NOMO-1 treated with DMSO at 0.1 percent for 48 hours (cell line): Measurements from ENCODE around the gene NTHL1.

Experiments
- DNase-seq: peaks from one replicate; lab custom pipeline; 2025; ENCODE audit not compliant: unreplicated experiment; lab: John Stamatoyannopoulos, UW

NTHL1 gene

DNA sequence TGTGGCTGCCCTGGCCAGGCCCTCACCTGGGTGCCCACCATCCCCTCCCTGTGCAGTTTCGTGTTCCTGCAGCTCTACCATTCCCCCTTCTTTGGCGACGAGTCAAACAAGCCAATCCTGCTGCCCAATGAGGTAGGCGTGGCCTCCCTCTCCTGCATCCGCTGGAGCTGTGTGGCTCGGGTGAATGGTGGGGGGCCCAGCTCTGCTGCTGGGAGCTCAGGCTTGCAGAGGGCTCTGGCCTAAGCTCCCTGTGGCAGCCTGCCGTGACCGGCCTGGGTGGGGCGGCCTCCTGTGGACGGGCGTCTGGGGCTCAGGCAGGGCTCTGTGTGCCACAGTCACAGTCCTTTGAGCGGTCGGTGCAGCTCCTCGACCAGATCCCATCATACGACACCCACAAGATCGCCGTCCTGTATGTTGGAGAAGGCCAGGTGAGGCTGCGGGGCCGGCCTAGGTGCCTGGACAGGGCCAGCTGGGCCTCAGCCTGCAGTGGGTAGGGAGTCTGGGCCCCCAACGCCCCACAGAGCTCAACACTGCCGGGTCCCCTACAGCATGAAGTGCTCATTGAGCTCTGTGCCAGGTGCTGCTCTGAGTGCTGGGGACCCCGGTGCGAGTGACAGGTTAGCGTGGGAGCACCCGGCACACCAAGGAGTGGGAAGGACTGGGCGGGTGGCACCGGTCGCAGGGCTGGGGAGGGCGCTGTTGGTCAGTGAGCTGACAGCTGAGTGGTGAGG, 37.4 kb upstream of the NTHL1 start:
- no peak for DNase-seq

DNA sequence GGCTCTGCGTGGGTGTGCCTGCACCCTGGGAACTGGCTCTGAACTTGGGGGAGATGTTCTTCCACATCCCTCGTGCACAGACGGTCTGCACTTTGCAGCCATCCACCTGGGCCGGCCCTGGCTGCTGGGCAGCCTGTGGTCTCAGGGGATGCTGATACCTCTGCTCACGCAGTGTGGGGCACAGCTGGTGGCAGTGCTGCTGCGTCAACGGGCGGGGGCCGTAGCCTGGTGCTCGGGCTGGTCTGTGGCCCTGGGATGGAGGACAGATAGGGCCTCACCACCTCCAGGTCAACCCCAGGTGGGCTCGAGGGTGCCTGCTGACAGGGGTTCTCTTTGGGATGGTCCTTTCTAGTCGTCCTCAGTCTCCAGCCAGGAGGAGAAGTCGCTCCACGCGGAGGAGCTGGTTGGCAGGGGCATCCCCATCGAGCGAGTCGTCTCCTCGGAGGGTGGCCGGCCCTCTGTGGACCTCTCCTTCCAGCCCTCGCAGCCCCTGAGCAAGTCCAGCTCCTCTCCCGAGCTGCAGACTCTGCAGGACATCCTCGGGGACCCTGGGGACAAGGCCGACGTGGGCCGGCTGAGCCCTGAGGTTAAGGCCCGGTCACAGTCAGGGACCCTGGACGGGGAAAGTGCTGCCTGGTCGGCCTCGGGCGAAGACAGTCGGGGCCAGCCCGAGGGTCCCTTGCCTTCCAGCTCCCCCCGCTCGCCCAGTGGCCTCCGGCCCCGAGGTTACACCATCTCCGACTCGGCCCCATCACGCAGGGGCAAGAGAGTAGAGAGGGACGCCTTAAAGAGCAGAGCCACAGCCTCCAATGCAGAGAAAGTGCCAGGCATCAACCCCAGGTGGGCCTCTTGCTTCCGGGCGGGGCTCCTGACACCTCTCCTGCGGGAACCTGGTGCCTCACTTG, 36.5 kb upstream of the NTHL1 start:
- no peak for DNase-seq

DNA sequence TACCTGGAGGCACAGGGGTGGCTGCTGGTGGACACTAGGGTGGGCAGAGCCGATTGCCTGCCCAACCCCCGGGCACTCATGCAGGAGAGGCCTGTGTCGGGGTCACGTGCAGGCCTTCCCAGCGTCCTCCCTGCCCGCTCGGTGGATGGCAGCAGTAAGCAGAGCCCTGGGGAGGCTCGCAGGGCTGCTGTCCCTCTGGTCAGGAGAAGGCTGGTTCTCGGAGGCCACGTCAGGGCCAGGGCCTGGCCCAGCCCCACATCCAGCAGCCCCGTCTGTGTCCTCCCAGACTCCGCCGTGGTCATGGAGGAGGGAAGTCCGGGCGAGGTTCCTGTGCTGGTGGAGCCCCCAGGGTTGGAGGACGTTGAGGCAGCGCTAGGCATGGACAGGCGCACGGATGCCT, 35.8 kb upstream of the NTHL1 start:
- DNase-seq = no peak

DNA sequence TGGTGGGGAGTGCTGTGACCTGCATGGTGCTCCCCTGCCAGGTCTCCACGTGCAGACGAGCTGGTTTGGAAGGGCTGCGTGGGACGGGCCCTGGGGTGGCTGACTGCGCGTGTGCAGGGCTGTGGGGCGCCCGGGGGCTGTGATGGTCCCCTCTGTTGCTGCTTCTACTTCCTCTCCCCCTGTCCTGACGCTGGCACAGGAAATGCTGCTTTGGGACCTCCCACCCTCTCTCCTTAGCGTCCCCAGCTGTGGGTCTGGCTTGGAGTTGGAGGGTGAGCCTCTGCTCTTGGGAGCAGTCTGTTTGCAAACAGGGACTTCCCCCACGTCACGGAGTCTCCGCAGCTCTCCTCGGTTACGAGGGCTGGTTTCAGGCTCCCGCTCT, 35.3 kb upstream of the NTHL1 start:
- DNase-seq = no peak

DNA sequence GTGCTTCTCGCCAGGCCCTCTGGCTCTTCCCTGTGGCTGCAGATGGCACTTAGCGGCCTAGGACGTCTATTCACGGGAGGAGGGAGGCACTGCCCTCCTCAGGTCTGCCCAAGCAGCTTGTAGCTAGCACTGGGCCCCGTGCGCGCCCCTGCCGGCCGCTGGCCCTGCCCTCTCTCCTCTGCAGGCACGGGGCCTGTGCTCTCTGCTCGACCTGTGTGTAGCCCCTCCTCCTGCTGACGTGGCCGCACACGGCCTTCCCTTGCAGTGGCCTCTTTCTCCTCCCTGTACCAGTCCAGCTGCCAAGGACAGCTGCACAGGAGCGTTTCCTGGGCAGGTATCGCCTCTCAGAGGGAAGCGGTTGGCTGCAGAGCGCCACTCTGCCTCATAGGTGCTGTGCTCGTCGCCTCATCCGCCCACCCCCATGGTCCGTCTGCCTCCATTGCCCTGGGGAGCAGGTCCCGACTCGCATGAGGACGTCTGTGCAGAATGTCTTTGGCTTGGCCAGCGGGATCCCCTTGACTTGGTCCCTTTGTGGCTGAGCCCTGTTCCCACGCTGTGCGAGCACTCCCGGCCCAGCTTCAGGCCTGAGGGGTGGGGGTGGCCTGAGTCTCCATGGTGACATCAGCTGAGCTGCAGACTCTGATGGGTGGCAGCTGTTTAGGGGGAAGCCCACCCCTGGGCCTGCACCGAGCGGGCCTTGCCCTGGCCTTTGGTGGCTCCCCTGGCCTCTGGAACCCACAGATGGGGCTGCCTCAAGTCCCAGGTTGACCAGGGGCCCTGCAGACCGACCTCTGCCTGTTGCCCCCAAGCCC, 34.7 kb upstream of the NTHL1 start:
- DNase-seq = no peak

DNA sequence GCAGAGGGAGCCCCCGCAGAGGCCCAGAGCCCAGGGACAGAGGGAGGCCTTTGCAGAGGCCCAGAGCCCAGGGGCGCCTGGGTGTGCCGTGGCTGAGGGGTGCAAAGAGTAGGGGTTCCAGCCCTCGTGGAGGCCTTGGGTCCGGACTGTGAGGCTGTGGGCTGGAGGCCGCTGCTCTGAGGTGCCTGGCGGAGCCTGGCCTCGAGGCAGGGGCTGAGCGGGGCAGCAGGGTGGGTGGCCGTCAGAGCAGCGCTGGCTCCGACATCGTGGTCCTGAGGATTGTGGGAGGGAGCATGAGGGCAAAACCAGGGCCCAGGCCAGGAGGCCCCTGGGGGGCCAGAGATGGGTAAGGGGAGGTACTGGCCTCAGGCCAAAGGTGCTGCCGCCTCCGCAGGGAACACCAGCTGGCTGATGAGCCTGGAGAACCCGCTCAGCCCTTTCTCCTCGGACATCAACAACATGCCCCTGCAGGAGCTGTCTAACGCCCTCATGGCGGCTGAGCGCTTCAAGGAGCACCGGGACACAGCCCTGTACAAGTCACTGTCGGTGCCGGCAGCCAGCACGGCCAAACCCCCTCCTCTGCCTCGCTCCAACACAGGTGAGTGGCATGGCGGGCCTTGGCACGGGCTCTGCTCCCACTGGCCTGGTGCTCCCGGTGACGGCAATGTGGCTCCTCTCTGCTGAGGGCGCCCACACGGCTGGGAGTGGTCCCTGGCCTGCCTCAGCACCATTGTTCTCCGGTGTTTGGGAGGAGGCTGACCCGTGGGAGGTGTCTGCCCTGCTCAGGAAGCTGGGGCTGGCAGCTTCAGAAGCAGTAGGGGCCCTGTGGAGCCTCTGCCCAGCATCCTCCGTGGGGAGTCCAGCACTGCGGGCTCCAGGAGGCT, 33.8 kb upstream of the NTHL1 start:
- no peak for DNase-seq

DNA sequence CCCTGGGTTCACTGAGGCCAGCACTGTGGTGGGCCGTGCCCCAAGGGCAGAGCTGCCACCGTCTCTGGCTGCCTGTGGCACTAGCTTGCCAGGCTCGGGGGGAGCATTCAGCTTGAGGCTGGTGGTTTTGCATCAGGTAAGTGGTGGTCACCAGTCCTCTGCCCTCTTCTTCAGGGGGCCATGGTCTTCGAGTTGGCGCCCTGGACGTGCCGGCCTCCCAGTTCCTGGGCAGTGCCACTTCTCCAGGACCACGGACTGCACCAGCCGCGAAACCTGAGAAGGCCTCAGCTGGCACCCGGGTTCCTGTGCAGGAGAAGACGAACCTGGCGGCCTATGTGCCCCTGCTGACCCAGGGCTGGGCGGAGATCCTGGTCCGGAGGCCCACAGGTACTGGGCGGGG, 32.4 kb upstream of the NTHL1 start:
- DNase-seq = no peak

DNA sequence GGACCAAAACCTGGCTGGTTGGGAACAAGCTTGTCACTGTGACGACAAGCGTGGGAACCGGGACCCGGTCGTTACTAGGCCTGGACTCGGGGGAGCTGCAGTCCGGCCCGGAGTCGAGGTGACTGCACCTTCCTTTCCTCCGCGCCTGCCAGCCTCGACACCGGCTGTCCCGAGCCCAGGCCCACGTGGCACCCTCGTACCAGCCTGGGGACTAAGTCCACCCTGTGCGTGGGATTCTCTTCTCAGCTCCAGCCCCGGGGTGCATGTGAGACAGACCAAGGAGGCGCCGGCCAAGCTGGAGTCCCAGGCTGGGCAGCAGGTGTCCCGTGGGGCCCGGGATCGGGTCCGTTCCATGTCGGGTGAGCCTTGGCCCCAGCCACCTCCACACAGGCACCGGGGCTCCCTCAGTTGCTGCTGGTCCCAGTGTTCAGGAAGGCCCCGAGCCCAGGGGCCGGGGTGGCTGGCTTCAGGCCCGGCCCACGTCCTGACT, 31.7 kb upstream of the NTHL1 start:
- DNase-seq = no peak

DNA sequence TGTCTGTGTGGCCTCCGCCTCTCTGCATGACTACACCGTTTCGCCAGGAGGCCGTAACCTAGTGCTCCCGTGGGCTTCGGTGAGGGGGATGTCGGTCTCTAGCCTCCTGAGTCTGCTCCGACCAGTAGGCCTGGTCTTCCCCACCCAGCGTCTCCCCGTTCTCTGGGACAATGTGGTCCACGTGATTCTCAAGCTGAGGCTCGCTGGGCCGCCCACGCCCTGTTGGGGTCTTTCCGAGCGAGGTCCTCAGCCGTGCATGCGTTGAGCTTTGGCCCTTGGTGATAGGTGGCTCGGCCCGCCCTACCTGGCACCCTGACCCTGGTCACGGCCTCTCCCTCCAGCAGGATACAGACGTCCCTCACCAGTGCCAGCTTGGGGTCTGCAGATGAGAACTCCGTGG, 31.1 kb upstream of the NTHL1 start:
- DNase-seq = no peak

DNA sequence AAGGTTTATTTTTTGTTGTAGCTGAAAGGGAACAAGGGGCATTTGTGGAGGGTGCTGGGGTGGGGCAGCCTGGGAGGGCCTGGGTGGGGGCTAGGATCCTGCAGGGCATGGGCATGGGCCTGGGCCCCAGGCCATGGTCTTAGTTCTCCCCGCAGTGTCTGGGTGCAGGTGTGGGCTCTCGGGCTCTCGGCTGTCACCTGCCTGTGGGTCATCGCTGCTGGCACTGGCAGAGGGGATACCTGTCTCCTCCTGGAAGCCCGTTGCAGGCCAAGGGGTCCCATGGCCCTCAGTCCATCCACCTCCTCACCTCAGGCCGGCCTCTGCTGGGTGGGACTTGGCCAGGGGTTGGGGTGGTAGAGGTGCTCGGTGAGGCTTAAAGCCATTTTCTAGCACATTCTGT, 30.5 kb upstream of the NTHL1 start:
- no peak for DNase-seq

DNA sequence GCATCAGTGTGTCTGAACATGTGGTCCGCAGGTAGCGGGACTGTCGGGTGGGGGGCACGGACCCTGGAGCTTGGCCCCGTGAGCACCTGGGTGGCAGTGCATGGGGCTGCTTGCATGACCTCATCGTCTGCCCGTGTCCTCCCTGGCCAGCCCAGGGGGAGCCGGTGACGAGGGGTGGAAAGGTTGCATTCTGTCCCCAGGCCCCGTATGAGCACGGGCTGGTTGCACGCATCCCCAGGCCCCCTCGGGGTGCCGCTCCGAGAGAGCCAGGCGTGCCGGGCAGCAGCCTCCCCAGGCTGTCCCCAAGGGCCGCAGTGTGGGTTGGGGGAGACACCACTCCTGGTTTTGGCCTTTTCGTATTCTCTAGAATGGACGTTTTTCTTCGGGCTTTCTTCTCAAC, 30.1 kb upstream of the NTHL1 start:
- DNase-seq = no peak

DNA sequence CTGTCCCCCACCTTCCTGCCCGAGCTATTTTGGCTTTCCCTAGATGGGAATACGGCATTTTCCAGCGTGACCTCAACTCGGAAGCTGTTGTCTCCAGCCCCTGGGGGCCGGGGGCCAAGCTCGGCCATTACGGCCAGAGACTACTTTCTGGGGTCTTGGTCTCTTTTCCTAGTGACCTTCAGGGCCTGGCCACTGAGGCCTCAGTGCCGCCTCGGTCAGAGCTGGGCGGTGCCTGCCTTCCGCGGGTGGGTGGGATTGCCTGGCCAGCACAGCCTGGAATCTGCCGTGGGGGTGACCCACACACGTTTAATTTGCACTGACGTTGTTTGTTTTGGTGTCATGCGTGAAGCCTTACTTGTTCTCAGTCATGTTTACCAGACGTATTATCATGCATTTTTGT, 29.4 kb upstream of the NTHL1 start:
- DNase-seq = no peak

DNA sequence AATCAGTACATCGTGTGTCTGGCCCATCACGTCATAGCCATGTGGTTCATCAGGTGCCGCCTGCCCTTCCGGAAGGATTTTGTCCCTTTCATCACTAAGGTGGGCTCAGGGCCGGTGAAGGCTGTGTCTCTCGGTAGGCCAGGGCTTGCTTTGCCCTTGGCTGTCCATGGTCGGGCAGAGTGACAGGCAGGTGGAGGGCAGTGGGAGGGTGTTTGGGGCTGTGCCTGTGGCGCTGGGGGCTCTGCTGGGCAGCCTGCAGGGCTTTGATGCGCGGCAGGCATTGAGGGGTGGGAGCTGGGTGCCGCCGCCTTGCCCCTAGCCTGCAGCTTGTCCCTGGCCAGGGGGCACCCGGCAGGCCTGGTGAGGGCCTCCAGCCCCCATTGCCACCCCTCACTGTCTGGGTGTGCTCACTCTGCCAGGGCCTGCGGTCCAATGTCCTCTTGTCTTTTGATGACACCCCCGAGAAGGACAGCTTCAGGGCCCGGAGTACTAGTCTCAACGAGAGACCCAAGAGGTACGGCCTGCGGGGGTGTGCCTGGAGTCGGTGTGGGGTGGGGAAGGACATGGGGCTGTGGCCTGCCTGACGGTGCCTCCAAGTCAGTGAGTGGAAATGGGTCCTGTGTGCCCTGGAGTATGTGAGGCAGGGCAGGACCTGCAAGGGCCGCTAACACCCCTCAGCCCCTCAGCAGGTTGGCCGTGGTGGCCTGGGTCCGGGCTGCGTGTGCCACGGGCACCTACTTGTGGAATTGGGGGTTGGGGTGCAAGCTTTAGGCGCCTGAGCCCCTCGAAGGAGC, 28.6 kb upstream of the NTHL1 start:
- no peak for DNase-seq

DNA sequence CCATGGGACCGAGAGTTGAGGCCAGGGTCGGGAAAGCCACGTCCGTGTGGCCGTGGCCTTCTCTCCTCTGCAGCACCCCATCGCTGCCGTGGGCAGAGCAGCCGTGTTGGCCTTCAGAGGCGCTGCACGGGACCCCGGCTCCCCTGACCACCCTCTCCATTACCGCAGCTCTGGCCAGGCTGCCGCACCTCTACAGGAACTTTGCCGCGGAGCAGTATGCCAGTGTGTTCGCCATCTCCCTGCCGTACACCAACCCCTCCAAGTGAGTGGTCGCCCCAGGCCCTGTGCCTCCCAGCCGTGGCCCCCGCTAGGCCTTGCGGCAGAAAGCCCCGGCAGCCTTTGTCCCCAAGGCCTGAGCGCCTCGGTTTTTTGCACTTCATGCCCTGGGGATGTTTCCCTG, 28.0 kb upstream of the NTHL1 start:
- DNase-seq = no peak

DNA sequence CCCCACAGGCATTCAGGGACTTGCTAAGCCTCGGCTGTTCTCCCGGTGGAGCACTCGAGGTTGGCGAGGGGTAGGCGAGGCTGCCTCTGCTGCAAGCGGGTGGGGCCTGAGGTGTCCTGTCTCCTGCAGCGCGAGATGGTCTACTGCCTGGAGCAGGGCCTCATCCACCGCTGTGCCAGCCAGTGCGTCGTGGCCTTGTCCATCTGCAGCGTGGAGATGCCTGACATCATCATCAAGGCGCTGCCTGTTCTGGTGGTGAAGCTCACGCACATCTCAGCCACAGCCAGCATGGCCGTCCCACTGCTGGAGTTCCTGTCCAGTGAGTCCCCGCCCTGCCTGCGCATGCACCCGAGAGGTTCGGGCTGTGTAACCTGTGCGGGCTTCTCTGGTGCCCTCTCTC, 26.4 kb upstream of the NTHL1 start:
- no peak for DNase-seq

DNA sequence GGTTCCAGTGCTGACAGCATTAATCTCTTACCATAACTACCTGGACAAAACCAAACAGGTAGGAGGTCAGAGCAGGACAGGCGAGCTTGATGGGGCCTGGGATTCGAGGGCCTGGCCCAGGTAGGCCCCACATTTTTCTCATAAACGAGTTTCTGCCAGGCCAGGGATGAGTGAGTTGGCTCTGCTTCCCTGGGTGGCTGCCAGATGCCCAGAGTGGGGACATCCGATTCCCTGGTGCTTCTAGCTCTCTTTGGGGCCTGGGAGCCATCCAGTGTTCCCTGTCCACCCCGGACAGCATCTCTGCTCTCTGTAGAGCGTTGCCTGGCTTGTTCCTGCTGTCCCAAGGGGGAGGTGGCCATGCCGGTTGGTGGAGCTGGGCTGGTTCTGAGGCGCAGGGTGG, 25.3 kb upstream of the NTHL1 start:
- no peak for DNase-seq

DNA sequence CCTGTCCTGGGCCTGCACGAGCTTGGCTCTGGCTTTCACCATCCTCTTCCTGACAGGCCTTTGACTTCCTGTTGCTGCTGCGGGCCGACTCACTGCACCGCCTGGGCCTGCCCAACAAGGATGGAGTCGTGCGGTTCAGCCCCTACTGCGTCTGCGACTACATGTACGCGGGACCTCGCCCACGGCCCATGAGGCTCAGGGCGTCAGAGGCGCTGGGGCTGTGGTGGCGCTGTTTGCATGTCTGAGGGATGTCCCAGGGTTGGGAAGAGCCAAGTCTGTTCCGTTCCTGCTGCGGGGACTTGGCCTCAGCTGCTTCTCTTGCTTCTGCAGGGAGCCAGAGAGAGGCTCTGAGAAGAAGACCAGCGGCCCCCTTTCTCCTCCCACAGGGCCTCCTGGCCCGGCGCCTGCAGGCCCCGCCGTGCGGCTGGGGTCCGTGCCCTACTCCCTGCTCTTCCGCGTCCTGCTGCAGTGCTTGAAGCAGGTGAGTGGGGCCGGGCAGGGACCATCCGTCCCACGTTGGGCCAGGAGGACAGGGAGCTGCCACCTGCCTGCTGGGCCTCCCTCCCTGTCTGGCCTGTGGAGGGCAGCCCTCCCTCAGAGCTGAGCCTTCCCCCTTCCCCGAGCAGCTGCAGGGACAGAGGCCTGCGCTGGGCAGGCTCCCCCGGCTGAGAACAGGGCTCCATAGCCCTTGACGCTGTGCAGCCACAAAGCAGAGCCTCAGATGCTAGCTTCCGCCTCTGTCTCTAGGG, 24.0 kb upstream of the NTHL1 start:
- no peak for DNase-seq

DNA sequence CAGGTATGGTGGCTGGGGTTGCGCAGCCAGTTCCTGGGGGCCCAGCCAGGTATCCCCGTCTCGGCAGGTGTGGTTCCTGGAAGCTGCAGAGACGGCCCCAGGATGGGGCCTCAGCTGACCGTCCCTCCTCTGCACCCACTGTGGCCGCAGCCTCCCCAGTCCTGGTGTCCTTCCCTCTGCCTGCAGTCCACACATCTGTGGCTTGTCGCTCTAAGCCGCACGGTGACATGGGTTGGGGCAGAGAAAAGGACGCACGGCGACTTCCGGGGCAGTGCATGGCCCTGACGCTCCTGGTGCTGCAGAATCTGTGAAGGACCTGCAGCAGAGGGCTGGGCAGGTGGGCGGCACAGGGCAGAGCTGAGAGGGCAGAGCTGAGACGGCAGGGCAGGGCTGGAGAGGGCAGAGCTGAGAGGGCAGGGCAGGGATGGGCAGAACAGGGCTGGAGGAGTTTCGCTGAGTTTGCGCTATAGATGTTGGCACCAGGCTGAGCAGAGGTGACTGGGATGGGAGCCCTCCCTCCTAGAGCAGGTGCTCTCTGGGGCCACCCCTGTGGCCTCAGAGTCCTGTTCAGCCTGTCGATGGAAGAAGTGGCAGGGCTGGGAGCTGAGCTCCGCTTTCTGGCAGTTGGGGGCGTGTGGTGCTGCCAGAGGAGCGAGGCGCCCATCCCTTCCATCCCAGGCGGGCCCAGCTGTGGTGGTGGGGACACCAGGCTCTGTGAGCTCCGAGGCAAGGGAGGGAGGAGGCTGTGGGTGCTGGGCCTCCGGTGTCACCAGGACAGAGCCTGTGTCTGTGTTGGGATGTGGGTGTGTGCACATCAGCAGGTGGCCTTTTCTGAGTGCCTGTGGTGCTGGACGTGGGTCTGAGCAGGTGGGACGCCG, 23.2 kb upstream of the NTHL1 start:
- no peak for DNase-seq
